LHCN-M2 (cell line): ENCODE measurements around the gene TRIM54. TPM values are rescaled to one million over a fixed set of nuclear protein-coding genes. Genes with fewer than 3 reads are reported as not detected.
A peak's percentile ranks its signal among the peaks of the same experiment; 100 is the strongest.
"Not testable (repeated sequence)": the region's sequence is repeated elsewhere in the genome, so short reads cannot be mapped to it uniquely, and the experiment has no call there.

ENCODE experiments used
- DNase-seq: peaks from one replicate; pipeline ENCODE4 v3.0.0-alpha.2; 2012; ENCODE audit warnings: low read depth
- total RNA-seq: library from RNA; depleted of rRNA; stranded (reverse); fragments of >200 nt; gene quantifications from 2 replicates; pipeline ENCODE4 v1.2.3, GENCODE V29; 2014

TRIM54 gene
- total RNA-seq, 1 experiment from 2014 or later, result 0.11 TPM

- DNase-seq, result no peak
Measured at GRCh38 chr2:27256855-27257454, 25.3 kb upstream of the TRIM54 start.

- no peak for DNase-seq
Measured at GRCh38 chr2:27258051-27258450, 24.2 kb upstream of the TRIM54 start.

- no peak for DNase-seq
Measured at GRCh38 chr2:27261241-27261925, 20.8 kb upstream of the TRIM54 start.

- DNase-seq, result no peak
Measured at GRCh38 chr2:27261926-27262298, 20.3 kb upstream of the TRIM54 start.

GRCh38 chr2:27262379-27263286, 19.6 kb upstream of the TRIM54 start, which contains the start of gene SLC30A3:
Gene SLC30A3, minus strand, starts transcription at chr2:27263047. Its CDS starts 141 bp downstream, at chr2:27262906.
- no peak for DNase-seq

- no peak for DNase-seq
Measured at GRCh38 chr2:27263287-27264252, 18.7 kb upstream of the TRIM54 start.

GRCh38 chr2:27264253-27264752, 17.9 kb upstream of the TRIM54 start:
- no peak for DNase-seq

- DNase-seq, result peak; percentile 45
Measured at GRCh38 chr2:27264753-27265535, 17.3 kb upstream of the TRIM54 start.

GRCh38 chr2:27265536-27265870, 16.7 kb upstream of the TRIM54 start:
- DNase-seq, result no peak

GRCh38 chr2:27268296-27268695, 13.9 kb upstream of the TRIM54 start:
- DNase-seq, result not testable (repeated sequence)

GRCh38 chr2:27270131-27270530, 12.1 kb upstream of the TRIM54 start:
- DNase-seq, result no peak

GRCh38 chr2:27270670-27271069, 11.6 kb upstream of the TRIM54 start:
- DNase-seq, result no peak

GRCh38 chr2:27271631-27272340, 10.4 kb upstream of the TRIM54 start:
- DNase-seq, result no peak

- DNase-seq, result not testable (repeated sequence)
Measured at GRCh38 chr2:27272537-27273522, 9.4 kb upstream of the TRIM54 start.

- no peak for DNase-seq
Measured at GRCh38 chr2:27275211-27276150, 6.7 kb upstream of the TRIM54 start, which contains the start of gene DNAJC5G. Gene DNAJC5G, plus strand, starts transcription at chr2:27275433. Its CDS starts 1,296 bp downstream, at chr2:27276729.

GRCh38 chr2:27278010-27278409, 4.2 kb upstream of the TRIM54 start:
- no peak for DNase-seq

- no peak for DNase-seq
Measured at GRCh38 chr2:27280826-27281225, 1.4 kb upstream of the TRIM54 start.
